Fibroblast of peridontal ligament (primary cell): Measurements from ENCODE around the gene PSEN2.

Experiments
- DNase-seq: peaks from one replicate; pipeline ENCODE4 v3.0.0-alpha.2; 2010; ENCODE audit errors: extremely low read depth

The PSEN2 gene

GRCh38 chr1:226886122-226886901 lies 15.9 kb downstream of the PSEN2 start:
- DNase-seq, result no peak

- DNase-seq, result no peak
These were observed 16.6 kb downstream of the PSEN2 start for GRCh38 chr1:226887006-226887405.

- DNase-seq, result no peak
These were observed 17.6 kb downstream of the PSEN2 start for GRCh38 chr1:226888021-226888420.

- DNase-seq, result no peak
These were observed 18.4 kb downstream of the PSEN2 start for GRCh38 chr1:226888816-226889215.

- DNase-seq, result no peak
These were observed 19.4 kb downstream of the PSEN2 start for GRCh38 chr1:226889616-226890330.

- DNase-seq, result no peak
These were observed 20.1 kb downstream of the PSEN2 start for GRCh38 chr1:226890331-226891108.

- no peak for DNase-seq
These were observed 20.9 kb downstream of the PSEN2 start for GRCh38 chr1:226891346-226891745.

- DNase-seq, result no peak
These were observed 21.6 kb downstream of the PSEN2 start for GRCh38 chr1:226891846-226892523.

GRCh38 chr1:226892524-226892875 lies 22.1 kb downstream of the PSEN2 start:
- DNase-seq, result no peak

- DNase-seq, result no peak
These were observed 23.5 kb downstream of the PSEN2 start for GRCh38 chr1:226893936-226894335.

GRCh38 chr1:226894826-226895225 lies 24.4 kb downstream of the PSEN2 start:
- no peak for DNase-seq

GRCh38 chr1:226895644-226896043 lies 25.2 kb downstream of the PSEN2 start:
- DNase-seq, result no peak

GRCh38 chr1:226898246-226898645 lies 27.8 kb downstream of the PSEN2 start:
- no peak for DNase-seq

GRCh38 chr1:226901421-226901820 lies 31.0 kb downstream of the PSEN2 start:
- DNase-seq, result no peak

GRCh38 chr1:226902601-226903000 lies 32.2 kb downstream of the PSEN2 start:
- no peak for DNase-seq

GRCh38 chr1:226903819-226904716 lies 33.7 kb downstream of the PSEN2 start:
- peak; percentile 83 for DNase-seq

- DNase-seq, result no peak
These were observed 34.4 kb downstream of the PSEN2 start for GRCh38 chr1:226904772-226905171.

GRCh38 chr1:226908419-226908818 lies 38.0 kb downstream of the PSEN2 start:
- DNase-seq, result no peak

GRCh38 chr1:226908913-226909312 lies 38.5 kb downstream of the PSEN2 start:
- DNase-seq, result peak; percentile 51

GRCh38 chr1:226912587-226913176 lies 42.3 kb downstream of the PSEN2 start:
- DNase-seq, result peak; percentile 17

- no peak for DNase-seq
These were observed 45.2 kb downstream of the PSEN2 start for GRCh38 chr1:226915672-226915995.
